ENCODE measurements around the gene WDFY4. TPM values are rescaled to one million over a fixed set of nuclear protein-coding genes. Genes with fewer than 3 reads are reported as not detected.

Gene WDFY4
- total RNA-seq, 1 donor from 2014 or later, result 26.5 TPM

DNA sequence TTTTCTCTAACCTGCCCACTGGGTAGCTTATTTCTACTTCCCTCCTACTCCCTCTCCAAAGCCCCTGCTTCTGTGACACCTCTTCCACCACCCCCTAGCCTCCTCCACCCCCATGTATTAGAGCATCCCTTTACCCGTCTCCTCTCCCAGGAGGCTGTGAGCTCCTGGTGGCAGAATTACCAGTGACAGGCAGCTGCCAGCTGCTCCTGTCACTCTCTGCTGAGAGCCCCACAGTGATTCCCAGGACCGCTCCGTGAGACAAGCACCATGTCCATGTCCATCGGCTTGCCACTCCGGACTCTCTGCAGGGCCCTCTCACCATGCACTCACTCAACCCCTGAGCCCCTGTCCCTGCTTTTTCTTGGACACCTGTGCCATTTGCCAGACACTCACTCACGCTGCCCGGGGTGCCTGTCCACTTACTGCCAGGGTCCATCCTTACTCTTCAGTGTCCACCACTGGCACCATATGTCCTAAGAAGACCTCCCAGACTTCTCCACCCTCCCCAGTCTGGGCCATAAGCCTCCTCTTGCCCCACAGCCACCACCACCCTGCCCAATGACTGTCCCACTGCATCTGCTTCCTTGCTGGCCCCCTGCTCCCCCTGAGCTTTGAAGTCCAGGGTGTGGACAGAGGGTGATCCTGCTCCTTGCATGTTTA is 9.8 kb downstream of the WDFY4 start:
- no peak for DNase-seq
- H3K4me1 ChIP-seq, result no peaks in the 10 kb centered on the region
- ATAC-seq, result no peak
- intact Hi-C loops (cut with DNase I), result no loop called here
- no peak overlapping the region for H3K27ac ChIP-seq
- H3K27me3 ChIP-seq, result no peaks in the 10 kb centered on the region
- TF ChIP-seq, protein P1, sequence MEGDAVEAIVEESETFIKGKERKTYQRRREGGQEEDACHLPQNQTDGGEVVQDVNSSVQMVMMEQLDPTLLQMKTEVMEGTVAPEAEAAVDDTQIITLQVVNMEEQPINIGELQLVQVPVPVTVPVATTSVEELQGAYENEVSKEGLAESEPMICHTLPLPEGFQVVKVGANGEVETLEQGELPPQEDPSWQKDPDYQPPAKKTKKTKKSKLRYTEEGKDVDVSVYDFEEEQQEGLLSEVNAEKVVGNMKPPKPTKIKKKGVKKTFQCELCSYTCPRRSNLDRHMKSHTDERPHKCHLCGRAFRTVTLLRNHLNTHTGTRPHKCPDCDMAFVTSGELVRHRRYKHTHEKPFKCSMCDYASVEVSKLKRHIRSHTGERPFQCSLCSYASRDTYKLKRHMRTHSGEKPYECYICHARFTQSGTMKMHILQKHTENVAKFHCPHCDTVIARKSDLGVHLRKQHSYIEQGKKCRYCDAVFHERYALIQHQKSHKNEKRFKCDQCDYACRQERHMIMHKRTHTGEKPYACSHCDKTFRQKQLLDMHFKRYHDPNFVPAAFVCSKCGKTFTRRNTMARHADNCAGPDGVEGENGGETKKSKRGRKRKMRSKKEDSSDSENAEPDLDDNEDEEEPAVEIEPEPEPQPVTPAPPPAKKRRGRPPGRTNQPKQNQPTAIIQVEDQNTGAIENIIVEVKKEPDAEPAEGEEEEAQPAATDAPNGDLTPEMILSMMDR (IDR thresholded peaks at IDR 0.05), result no peak
- H3K9me3 ChIP-seq, result no peaks in the 10 kb centered on the region
- H3K36me3 ChIP-seq, result no peaks in the 10 kb centered on the region
- no peak overlapping the region for H3K4me3 ChIP-seq

DNA sequence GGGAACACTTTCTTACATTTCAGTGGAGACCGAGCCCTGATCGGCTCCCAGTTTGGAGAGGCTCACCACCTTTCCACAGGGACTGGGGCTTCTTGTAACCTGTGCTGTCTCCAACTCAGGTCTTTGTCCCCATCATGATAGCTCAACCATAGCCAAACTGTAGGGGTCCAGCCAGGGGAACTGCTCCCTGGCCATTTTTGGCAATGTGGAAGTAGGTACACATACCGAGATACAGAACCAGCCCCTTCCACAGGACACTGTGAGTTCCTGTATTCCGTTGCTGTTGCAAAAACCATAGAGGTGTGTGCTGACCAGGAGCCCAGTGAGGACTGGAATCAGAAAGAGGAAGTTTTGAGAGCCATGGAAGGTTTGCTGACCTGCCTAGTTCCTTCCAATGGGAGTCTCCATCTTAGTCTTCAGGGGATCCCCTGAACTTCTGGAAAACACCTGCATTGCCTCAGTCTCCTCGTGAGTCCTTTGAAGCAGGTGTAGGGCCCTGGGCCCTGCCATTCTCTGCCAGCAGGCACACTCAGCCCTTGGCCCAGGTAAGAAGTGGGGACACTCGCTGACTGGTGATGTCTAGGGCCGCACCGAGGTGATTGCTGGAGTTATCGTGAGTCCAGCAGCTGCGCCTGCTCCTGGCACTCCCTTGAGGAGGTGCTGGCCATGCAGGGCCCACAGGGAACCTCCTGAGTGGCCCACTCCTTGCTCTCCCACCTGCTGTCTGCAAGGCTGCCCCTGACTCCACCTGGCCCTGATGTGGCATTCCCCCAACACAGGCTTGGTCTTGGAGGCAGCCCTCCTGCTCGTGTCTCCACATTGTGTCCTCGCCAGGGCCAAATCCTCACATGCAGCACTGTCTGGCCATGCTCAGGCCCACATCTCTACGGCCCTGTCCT is 11.2 kb downstream of the WDFY4 start:
- no peaks in the 10 kb centered on the region for H3K4me1 ChIP-seq
- H3K36me3 ChIP-seq, result no peaks in the 10 kb centered on the region
- H3K27ac ChIP-seq, result no peak overlapping the region
- intact Hi-C loops (cut with DNase I), result no loop called here
- H3K9me3 ChIP-seq, result no peaks in the 10 kb centered on the region
- H3K27me3 ChIP-seq, result no peaks in the 10 kb centered on the region
- H3K4me3 ChIP-seq, result no peak overlapping the region
- no peak for ATAC-seq
- DNase-seq, result no peak
- TF ChIP-seq, protein P1 (IDR thresholded peaks at IDR 0.05), result no peak

- Histone ChIP-seq H3K9me3 (no peaks in the 10 kb centered on the region), H3K4me1 (no peaks in the 10 kb centered on the region), H3K27ac (no peak overlapping the region), H3K27me3 (no peaks in the 10 kb centered on the region), H3K4me3 (no peak overlapping the region), H3K36me3 (no peaks in the 10 kb centered on the region)
- ATAC-seq (no peak), DNase-seq (no peak)
- TF ChIP-seq, protein P1 (IDR thresholded peaks at IDR 0.05), result no peak
- intact Hi-C loops (cut with DNase I), result no loop called here
These were observed 11.8 kb downstream of the WDFY4 start for GRCh38 chr10:48696535-48696873.

DNA sequence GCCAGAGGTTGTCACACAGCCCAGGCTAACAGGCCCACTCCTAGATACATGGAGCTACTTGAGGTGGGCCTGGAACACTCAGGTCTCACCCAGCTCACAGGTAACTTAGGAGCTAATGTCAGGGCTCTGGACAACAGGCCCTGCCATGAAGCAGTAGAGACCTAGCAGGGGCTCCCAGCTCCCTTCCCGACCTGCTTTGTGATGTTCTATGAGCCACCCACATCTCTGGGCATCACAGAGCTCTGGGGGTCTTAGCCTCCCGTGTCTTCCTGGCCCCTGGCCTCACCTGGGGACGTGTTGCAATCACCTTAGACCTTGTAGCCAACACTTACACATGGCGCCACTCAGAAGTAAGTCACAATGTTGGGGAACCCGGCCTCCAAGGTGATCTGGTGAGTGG is 12.4 kb downstream of the WDFY4 start:
- Histone ChIP-seq H3K4me1 (no peaks in the 10 kb centered on the region), H3K27me3 (no peaks in the 10 kb centered on the region), H3K4me3 (no peak overlapping the region), H3K9me3 (no peaks in the 10 kb centered on the region), H3K27ac (no peak overlapping the region), H3K36me3 (no peaks in the 10 kb centered on the region)
- DNase-seq (no peak), ATAC-seq (no peak)
- TF ChIP-seq, protein P1 (IDR thresholded peaks at IDR 0.05), result no peak
- intact Hi-C loops (cut with DNase I), result no loop called here

- DNase-seq, result no peak
- Histone ChIP-seq H3K27ac (no peak overlapping the region), H3K9me3 (no peaks in the 10 kb centered on the region), H3K36me3 (no peaks in the 10 kb centered on the region), H3K27me3 (no peaks in the 10 kb centered on the region), H3K4me3 (no peak overlapping the region), H3K4me1 (peaks cover under 1% of the 10 kb centered on the region)
- TF ChIP-seq, protein P1 (IDR thresholded peaks at IDR 0.05), result no peak
- ATAC-seq, result no peak
- intact Hi-C loops (cut with DNase I), result no loop called here
These were observed 13.4 kb downstream of the WDFY4 start for GRCh38 chr10:48697821-48698764.

All from upper lobe of right lung (tissue), 1 donor.